Esophagus muscularis mucosa (tissue), 4 donors: ENCODE data around the gene CSPG4. TPM values are rescaled to one million over a fixed set of nuclear protein-coding genes. Genes with fewer than 3 reads are reported as not detected.

Source experiments
- DNase-seq: peaks from one replicate; pipeline ENCODE4 v3.0.0-alpha.2; 2017; ENCODE audit errors: extremely low spot score
- H3K27ac ChIP-seq, 4 donors: fragments of 200-600 bp; sonication (generic); replicated peaks in 1 of 4; 1 replicate in 3 of 4; 2 replicates in 1 of 4; pipeline ENCODE4 v1.5.1; 2016 to 2019; ENCODE audit warnings: mild to moderate bottlenecking in 1 of 4
- H3K27me3 ChIP-seq, 4 donors: fragments of 200-600 bp; sonication (generic); one replicate each; pipeline versions ENCODE4 v1.5.1 to v1.6.0; 2016 to 2019
- H3K36me3 ChIP-seq, 4 donors: fragments of 200-600 bp; sonication (generic); one replicate each; pipeline ENCODE4 v1.5.1; 2016 to 2019
- H3K4me1 ChIP-seq, 4 donors: fragments of 200-600 bp; sonication (generic); one replicate each; pipeline ENCODE4 v1.5.1; 2016 to 2019
- H3K4me3 ChIP-seq, 4 donors: fragments of 200-600 bp; sonication (generic); 1 replicate in 2 of 4; 2 replicates in 2 of 4; pipeline ENCODE4 v1.5.1; 2016 to 2019; ENCODE audit warnings: mild to moderate bottlenecking in 4 of 4, moderate library complexity in 1 of 4
- H3K9me3 ChIP-seq, 4 donors: fragments of 200-600 bp; sonication (generic); 1 replicate in 3 of 4; 2 replicates in 1 of 4; pipeline ENCODE4 v1.5.1; 2016 to 2019
- CTCF ChIP-seq, 3 experiments: fragments of 200-600 bp in 2 of 3; fragments of 450-650 bp in 1 of 3; sonication (generic) in 2 of 3; IDR thresholded peaks; one replicate each; pipeline ENCODE4 v1.5.1; 2017 to 2019; ENCODE audit warnings: antibody characterized with exemption in 3 of 3, mild to moderate bottlenecking in 2 of 3, moderate library complexity in 1 of 3
- POLR2A ChIP-seq: fragments of 450-650 bp; IDR thresholded peaks from one replicate; pipeline ENCODE4 v1.6.1; 2017; ENCODE audit warnings: antibody characterized with exemption, moderate library complexity, mild to moderate bottlenecking, low read depth
- POLR2AphosphoS5 ChIP-seq, 2 donors: sonication (generic); formaldehyde crosslinking; IDR thresholded peaks; one replicate each; pipeline ENCODE4 v1.6.1; 2017; ENCODE audit warnings: antibody characterized with exemption in 2 of 2
- WGBS: methylation state at CpG from one replicate; pipeline ENCODE4 v1.1.5; 2018; 5-methylcytosine and 5-hydroxymethylcytosine counted together
- intact Hi-C: fragments of 100-400 bp; cut with DNase I; formaldehyde crosslinking; loops from one replicate; pipeline ENCODE4 v1.15.1; 2023
- total RNA-seq, 4 donors: library from RNA; depleted of rRNA; stranded (reverse); fragments of >200 nt; gene quantifications; one replicate each; pipeline versions ENCODE4 v1.1.0 to v1.2.1, GENCODE V29; 2016

Gene CSPG4
- total RNA-seq, 4 donors from 2014 or later, result 133 to 386 (median 182) TPM

- Histone ChIP-seq H3K27ac (peak within 1 kb of the TSS; percentile 91 to 96 (median 96)), H3K36me3 (peaks cover 0 to 3% (median under 1%) of the 10 kb centered on the region in 4 donors), H3K4me3 (peak within 1 kb of the TSS; percentile 79 to 95 (median 92)), H3K27me3 (no peaks in the 10 kb centered on the region), H3K4me1 (peaks cover 15 to 40% (median 25%) of the 10 kb centered on the region in 4 donors), H3K9me3 (no peaks in the 10 kb centered on the region)
- intact Hi-C loops, result loop anchor here (5.0 to 10.0 kb wide), 2 partner anchors 168 to 179 kb away; no protein-coding TSS in a partner anchor
- 3% methylated on average over 16 of the region's 47 CpGs for WGBS
- TF ChIP-seq POLR2A, result no peak
- TF ChIP-seq CTCF (IDR thresholded peaks at IDR 0.05), result peak in 1 of 3 experiments; percentile 20
- peak; percentile 86 to 89 for TF ChIP-seq POLR2AphosphoS5 (IDR thresholded peaks at IDR 0.05)
- DNase-seq, result peak; percentile 98
Measured at GRCh38 chr15:75625542-75626347, 86.9 kb downstream of the CSPG4 start, which contains the start of gene SNUPN. SNUPN (minus strand) TSS chr15:75625725; CDS start chr15:75621051, 4,674 bp downstream.

Other genes starting within 250 kb of the CSPG4 start
- gene PTPN9, start 133.5 kb downstream of the CSPG4 start, total RNA-seq, result 10 to 100 TPM; 20.3 to 31.6 (median 27.5) TPM
- gene SNUPN, start 87.1 kb downstream of the CSPG4 start, total RNA-seq, result 10 to 100 TPM; 16.6 to 23.4 (median 18.8) TPM
- 10 to 100 TPM; 49.0 to 83.5 (median 62.1) TPM for gene IMP3, start 72.6 kb downstream of the CSPG4 start, total RNA-seq
- gene SNX33, start 64.9 kb downstream of the CSPG4 start, total RNA-seq, result 10 to 100 TPM; 27.8 to 47.6 (median 40.1) TPM
- 10 to 100 TPM; 64.3 to 76.7 (median 73.3) TPM for gene UBE2Q2, start 130.6 kb upstream of the CSPG4 start, total RNA-seq
- 10 to 100 TPM; 10.4 to 23.8 (median 17.7) TPM for gene FBXO22, start 191.0 kb upstream of the CSPG4 start, total RNA-seq